ENCODE measurements around the gene ARHGEF28.

Gene ARHGEF28

DNA sequence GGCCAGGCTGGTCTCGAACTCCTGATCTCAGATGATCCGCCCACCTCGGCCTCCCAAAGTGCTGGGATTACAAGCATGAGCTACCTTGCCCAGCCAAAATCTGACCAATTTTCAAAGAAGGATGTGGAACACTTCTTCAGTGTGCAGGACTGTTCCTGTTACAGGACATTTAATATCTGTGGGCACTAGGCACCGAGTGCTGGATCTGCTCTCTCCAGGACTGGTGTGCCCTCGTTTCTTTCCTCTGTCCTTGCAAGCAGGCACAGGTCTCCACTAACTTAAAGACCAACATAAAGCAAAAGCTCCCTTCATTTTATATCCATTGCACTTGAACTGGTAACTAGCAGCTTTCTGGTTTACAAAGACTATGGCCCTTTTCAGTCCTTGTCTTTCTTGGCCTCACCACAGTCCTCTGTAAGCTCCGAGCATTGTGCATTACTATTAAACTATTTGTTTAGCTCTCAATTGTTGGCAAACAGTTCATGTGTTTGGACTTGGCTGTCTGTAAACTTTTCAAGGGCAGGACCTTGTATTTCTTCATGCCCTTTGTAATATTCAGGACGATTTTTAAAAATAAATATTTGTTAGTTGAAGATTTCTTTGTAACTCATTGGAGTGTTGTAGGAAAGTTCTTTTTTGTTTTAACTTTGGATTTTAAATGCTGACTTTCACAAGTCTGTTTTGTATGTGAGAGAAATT, 37.3 kb downstream of the ARHGEF28 start:
- Histone ChIP-seq H3K27ac (ENCODE audit: low read length) (no peak overlapping the region), H3K9me2 (replicated peaks; ENCODE audit: insufficient read depth, low read length) (no peaks in the 10 kb centered on the region), H3F3A (ENCODE audit: insufficient read depth, low read length) (no peaks in the 10 kb centered on the region), H3K36me3 (replicated peaks; ENCODE audit: insufficient read depth, low read length) (no peaks in the 10 kb centered on the region), H2AFZ (ENCODE audit: low read length) (no peak overlapping the region), H3K4me1 (ENCODE audit: low read length) (peaks cover 21% of the 10 kb centered on the region), H3K9ac (ENCODE audit: low read length) (no peak overlapping the region), H3K79me2 (ENCODE audit: low read length) (no peaks in the 10 kb centered on the region), H3K4me2 (ENCODE audit: low read depth, low read length) (no peak overlapping the region), H3K4me3 (ENCODE audit: low read length) (no peak overlapping the region), H3K27me3 (replicated peaks; ENCODE audit: insufficient read depth, low read length) (no peaks in the 10 kb centered on the region), H4K20me1 (ENCODE audit: insufficient read depth, low read length) (no peaks in the 10 kb centered on the region), H3K9me3 (replicated peaks; ENCODE audit: insufficient read depth, low read length) (no peaks in the 10 kb centered on the region)
- TF ChIP-seq, protein P1, sequence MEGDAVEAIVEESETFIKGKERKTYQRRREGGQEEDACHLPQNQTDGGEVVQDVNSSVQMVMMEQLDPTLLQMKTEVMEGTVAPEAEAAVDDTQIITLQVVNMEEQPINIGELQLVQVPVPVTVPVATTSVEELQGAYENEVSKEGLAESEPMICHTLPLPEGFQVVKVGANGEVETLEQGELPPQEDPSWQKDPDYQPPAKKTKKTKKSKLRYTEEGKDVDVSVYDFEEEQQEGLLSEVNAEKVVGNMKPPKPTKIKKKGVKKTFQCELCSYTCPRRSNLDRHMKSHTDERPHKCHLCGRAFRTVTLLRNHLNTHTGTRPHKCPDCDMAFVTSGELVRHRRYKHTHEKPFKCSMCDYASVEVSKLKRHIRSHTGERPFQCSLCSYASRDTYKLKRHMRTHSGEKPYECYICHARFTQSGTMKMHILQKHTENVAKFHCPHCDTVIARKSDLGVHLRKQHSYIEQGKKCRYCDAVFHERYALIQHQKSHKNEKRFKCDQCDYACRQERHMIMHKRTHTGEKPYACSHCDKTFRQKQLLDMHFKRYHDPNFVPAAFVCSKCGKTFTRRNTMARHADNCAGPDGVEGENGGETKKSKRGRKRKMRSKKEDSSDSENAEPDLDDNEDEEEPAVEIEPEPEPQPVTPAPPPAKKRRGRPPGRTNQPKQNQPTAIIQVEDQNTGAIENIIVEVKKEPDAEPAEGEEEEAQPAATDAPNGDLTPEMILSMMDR (IDR thresholded peaks at IDR 0.05; ENCODE audit: low read length): no peak
- TF ChIP-seq EZH2 (optimal IDR thresholded peaks at IDR 0.05; ENCODE audit: low read depth, low read length) (no peak), EZH2phosphoT487 (IDR thresholded peaks at IDR 0.05; ENCODE audit: low read length) (no peak)
- DNase-seq: no peak

- Histone ChIP-seq H3K4me2 (ENCODE audit: low read depth, low read length) (no peak overlapping the region), H3K27ac (ENCODE audit: low read length) (no peak overlapping the region), H3K79me2 (ENCODE audit: low read length) (no peaks in the 10 kb centered on the region), H3K9me3 (replicated peaks; ENCODE audit: insufficient read depth, low read length) (no peaks in the 10 kb centered on the region), H3K36me3 (replicated peaks; ENCODE audit: insufficient read depth, low read length) (no peaks in the 10 kb centered on the region), H3K27me3 (replicated peaks; ENCODE audit: insufficient read depth, low read length) (no peaks in the 10 kb centered on the region), H3K4me1 (ENCODE audit: low read length) (peaks cover 27% of the 10 kb centered on the region), H3K9ac (ENCODE audit: low read length) (no peak overlapping the region), H3K4me3 (ENCODE audit: low read length) (no peak overlapping the region), H4K20me1 (ENCODE audit: insufficient read depth, low read length) (no peaks in the 10 kb centered on the region), H3K9me2 (replicated peaks; ENCODE audit: insufficient read depth, low read length) (no peaks in the 10 kb centered on the region), H2AFZ (ENCODE audit: low read length) (no peak overlapping the region), H3F3A (ENCODE audit: insufficient read depth, low read length) (0 out of 2 replicates have a peak, but pooled peaks cover under 1% of the 10 kb centered on the region)
- no peak for DNase-seq
- TF ChIP-seq, protein P1 (IDR thresholded peaks at IDR 0.05; ENCODE audit: low read length): no peak
- TF ChIP-seq EZH2 (optimal IDR thresholded peaks at IDR 0.05; ENCODE audit: low read depth, low read length) (no peak), EZH2phosphoT487 (IDR thresholded peaks at IDR 0.05; ENCODE audit: low read length) (no peak)
Measured at GRCh38 chr5:73663860-73664240, 37.9 kb downstream of the ARHGEF28 start.

DNA sequence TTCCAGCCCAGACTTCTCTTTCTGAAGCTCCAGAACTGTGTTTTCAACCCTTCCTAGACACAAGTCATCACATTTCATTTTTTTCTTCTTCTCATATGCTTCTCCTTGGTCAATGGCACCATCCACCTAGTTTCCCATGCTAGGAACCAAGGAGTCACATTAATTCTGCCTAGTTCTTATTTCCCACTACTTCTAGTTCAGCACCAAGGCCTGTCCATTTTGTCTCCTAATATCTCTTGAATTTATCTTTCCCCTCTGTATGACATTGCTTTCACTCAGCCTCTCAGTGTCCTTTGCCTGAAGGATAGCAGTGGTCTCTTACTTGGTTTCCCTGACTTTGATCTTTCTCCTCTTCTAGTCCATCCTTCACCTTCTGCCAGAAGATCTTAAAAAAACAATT, 38.8 kb downstream of the ARHGEF28 start:
- DNase-seq: no peak
- Histone ChIP-seq H3K27me3 (replicated peaks; ENCODE audit: insufficient read depth, low read length) (no peaks in the 10 kb centered on the region), H3K9ac (ENCODE audit: low read length) (no peak overlapping the region), H3K4me3 (ENCODE audit: low read length) (no peak overlapping the region), H3K4me1 (ENCODE audit: low read length) (peaks cover 29% of the 10 kb centered on the region), H2AFZ (ENCODE audit: low read length) (no peak overlapping the region), H3K4me2 (ENCODE audit: low read depth, low read length) (no peak overlapping the region), H3K79me2 (ENCODE audit: low read length) (no peaks in the 10 kb centered on the region), H3K36me3 (replicated peaks; ENCODE audit: insufficient read depth, low read length) (no peaks in the 10 kb centered on the region), H3K9me3 (replicated peaks; ENCODE audit: insufficient read depth, low read length) (no peaks in the 10 kb centered on the region), H3K27ac (ENCODE audit: low read length) (no peak overlapping the region), H4K20me1 (ENCODE audit: insufficient read depth, low read length) (no peaks in the 10 kb centered on the region), H3K9me2 (replicated peaks; ENCODE audit: insufficient read depth, low read length) (no peaks in the 10 kb centered on the region), H3F3A (ENCODE audit: insufficient read depth, low read length) (0 out of 2 replicates have a peak, but pooled peaks cover 3% of the 10 kb centered on the region)
- TF ChIP-seq EZH2phosphoT487 (IDR thresholded peaks at IDR 0.05; ENCODE audit: low read length) (no peak), EZH2 (optimal IDR thresholded peaks at IDR 0.05; ENCODE audit: low read depth, low read length) (no peak)
- TF ChIP-seq, protein P1 (IDR thresholded peaks at IDR 0.05; ENCODE audit: low read length): no peak
